K562 (cell line): ENCODE results near the gene GJB4.

Experiments
- GABPB1 ChIP-seq: sonication (generic); formaldehyde crosslinking; IDR thresholded peaks from 2 replicates; pipeline ENCODE4 v1.8.0; 2022; ENCODE audit warnings: mild to moderate bottlenecking, missing genetic modification reagents
- HEY1 ChIP-seq: fragments of 250-450 bp; sonication (Bioruptor Pico); IDR thresholded peaks from 2 replicates; pipeline ENCODE4 v1.5.0; 2020; ENCODE audit warnings: mild to moderate bottlenecking, moderate library complexity, borderline replicate concordance
- TAF1 ChIP-seq: IDR thresholded peaks from 2 replicates; pipeline ENCODE4 v1.6.1; 2011; ENCODE audit warnings: mild to moderate bottlenecking, low read length, moderate library complexity; ENCODE audit not compliant: insufficient read depth, control insufficient read depth, severe bottlenecking; ENCODE audit errors: extremely low read depth
- ZFP1 ChIP-seq: fragments of 450-650 bp; formaldehyde crosslinking; IDR thresholded peaks from 2 replicates; pipeline ENCODE4 v1.4.0; 2020; ENCODE audit warnings: mild to moderate bottlenecking, mixed read lengths
- ZFX ChIP-seq: sonication (generic); formaldehyde crosslinking; IDR thresholded peaks from 2 replicates; pipeline ENCODE4 v1.8.0; 2022; ENCODE audit warnings: mild to moderate bottlenecking, missing genetic modification reagents, moderate library complexity
- TF ChIP-seq, protein P1 (sequence below), 3 experiments: IDR thresholded peaks in 2 of 3; conservative IDR thresholded peaks in 1 of 3; 2 replicates each; pipeline ENCODE4 v1.5.1; 2011 to 2012; ENCODE audit warnings: low read length in 3 of 3, mild to moderate bottlenecking in 3 of 3, control low read depth in 2 of 3, improper control_type of control experiment in 1 of 3, inconsistent platforms in 1 of 3, low read depth in 1 of 3, mixed read lengths in 1 of 3, moderate library complexity in 1 of 3; ENCODE audit not compliant: insufficient read depth in 2 of 3

DNA sequence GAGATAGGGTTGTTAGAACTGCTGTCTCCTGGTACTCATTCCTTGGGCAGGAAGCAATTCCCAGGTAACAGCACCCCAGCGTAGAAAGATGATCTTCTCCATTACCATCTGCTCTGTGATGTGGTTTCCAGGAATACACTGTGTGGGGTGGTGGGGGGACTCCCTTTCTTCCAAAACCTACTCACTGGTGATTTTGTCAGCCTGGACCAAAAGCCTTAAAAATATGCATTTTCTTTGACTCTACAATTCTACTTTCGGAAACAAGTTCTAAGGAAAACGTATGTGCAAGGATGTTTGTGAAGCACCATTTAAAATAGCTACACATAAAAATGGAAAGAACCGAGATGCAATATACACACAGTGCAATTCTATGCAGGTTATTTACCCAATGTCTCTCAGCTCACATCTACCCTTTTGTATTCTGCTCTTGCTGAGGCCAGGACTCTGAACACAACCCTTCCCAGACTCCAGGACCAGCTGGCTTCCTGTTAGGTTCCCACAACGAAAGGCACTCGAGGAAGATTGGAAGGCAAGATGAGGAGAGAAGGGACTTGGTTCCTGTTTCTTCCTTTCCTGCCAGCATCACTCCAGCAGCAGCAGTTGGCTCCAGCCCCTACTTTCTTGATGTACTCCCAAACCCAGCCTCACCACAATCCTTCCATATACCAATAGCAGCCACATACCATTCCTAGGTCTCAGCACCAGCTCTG lies 37.7 kb upstream of the GJB4 start:
- TF ChIP-seq GABPB1, result no peak
- TF ChIP-seq ZFP1 (CRISPR knock-in tag), result no peak
- TF ChIP-seq TAF1, result no peak
- TF ChIP-seq, protein P1, sequence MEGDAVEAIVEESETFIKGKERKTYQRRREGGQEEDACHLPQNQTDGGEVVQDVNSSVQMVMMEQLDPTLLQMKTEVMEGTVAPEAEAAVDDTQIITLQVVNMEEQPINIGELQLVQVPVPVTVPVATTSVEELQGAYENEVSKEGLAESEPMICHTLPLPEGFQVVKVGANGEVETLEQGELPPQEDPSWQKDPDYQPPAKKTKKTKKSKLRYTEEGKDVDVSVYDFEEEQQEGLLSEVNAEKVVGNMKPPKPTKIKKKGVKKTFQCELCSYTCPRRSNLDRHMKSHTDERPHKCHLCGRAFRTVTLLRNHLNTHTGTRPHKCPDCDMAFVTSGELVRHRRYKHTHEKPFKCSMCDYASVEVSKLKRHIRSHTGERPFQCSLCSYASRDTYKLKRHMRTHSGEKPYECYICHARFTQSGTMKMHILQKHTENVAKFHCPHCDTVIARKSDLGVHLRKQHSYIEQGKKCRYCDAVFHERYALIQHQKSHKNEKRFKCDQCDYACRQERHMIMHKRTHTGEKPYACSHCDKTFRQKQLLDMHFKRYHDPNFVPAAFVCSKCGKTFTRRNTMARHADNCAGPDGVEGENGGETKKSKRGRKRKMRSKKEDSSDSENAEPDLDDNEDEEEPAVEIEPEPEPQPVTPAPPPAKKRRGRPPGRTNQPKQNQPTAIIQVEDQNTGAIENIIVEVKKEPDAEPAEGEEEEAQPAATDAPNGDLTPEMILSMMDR (IDR thresholded peaks at IDR 0.05 in 2 of 3, conservative IDR thresholded peaks at IDR 0.05 in 1 of 3; ENCODE audit: insufficient read depth in 2 of 3, low read depth in 1 of 3, low read length in 3 of 3), result no peak
- no peak for TF ChIP-seq HEY1 (CRISPR knock-in tag)
- no peak for TF ChIP-seq ZFX
